ENCODE data around the gene RASSF3.

Gene RASSF3

DNA sequence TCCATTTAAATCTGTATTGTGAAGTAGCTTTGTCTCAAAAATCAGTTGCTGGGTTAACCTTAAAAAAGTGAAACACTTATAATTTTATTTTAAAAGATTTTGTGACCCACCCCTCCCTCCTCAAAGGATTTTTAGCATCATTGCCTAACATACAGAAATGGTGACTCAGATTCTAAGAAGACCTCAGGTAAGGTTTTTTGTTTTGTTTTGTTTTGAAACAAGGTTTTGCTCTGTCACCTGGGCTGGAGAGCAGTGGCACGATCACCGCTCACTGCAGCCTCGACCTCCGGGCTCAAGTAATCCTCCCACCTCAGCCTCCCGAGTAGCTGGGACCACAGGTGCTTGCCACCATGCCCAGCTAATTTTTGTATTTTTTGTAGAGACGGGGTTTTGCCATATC is 74.8 kb downstream of the RASSF3 start (continued):
- TF ChIP-seq POU6F1 (CRISPR knock-in tag; IDR thresholded peaks at IDR 0.05; ENCODE audit: borderline replicate concordance, low read depth) (no peak), RARB (CRISPR knock-in tag; IDR thresholded peaks at IDR 0.05) (no peak)

- TF ChIP-seq PATZ1 (CRISPR knock-in tag; IDR thresholded peaks at IDR 0.05; ENCODE audit: borderline replicate concordance), result no peak
- no peak for TF ChIP-seq RARB (CRISPR knock-in tag; IDR thresholded peaks at IDR 0.05)
- ATAC-seq, result no peak
Measured at GRCh38 chr12:64685605-64686004, 75.3 kb downstream of the RASSF3 start.

GRCh38 chr12:64687816-64688215 is 77.5 kb downstream of the RASSF3 start:
- peak; percentile 54 for ATAC-seq
- TF ChIP-seq, protein P1, sequence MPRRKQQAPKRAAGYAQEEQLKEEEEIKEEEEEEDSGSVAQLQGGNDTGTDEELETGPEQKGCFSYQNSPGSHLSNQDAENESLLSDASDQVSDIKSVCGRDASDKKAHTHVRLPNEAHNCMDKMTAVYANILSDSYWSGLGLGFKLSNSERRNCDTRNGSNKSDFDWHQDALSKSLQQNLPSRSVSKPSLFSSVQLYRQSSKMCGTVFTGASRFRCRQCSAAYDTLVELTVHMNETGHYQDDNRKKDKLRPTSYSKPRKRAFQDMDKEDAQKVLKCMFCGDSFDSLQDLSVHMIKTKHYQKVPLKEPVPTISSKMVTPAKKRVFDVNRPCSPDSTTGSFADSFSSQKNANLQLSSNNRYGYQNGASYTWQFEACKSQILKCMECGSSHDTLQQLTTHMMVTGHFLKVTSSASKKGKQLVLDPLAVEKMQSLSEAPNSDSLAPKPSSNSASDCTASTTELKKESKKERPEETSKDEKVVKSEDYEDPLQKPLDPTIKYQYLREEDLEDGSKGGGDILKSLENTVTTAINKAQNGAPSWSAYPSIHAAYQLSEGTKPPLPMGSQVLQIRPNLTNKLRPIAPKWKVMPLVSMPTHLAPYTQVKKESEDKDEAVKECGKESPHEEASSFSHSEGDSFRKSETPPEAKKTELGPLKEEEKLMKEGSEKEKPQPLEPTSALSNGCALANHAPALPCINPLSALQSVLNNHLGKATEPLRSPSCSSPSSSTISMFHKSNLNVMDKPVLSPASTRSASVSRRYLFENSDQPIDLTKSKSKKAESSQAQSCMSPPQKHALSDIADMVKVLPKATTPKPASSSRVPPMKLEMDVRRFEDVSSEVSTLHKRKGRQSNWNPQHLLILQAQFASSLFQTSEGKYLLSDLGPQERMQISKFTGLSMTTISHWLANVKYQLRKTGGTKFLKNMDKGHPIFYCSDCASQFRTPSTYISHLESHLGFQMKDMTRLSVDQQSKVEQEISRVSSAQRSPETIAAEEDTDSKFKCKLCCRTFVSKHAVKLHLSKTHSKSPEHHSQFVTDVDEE (CRISPR knock-in tag; IDR thresholded peaks at IDR 0.05), result no peak
- no peak for TF ChIP-seq ARNTL (CRISPR knock-in tag; IDR thresholded peaks at IDR 0.05; ENCODE audit: borderline replicate concordance, low read depth)
- TF ChIP-seq PPARA (CRISPR knock-in tag; IDR thresholded peaks at IDR 0.05; ENCODE audit: borderline replicate concordance), result no peak
- no peak for TF ChIP-seq PATZ1 (CRISPR knock-in tag; IDR thresholded peaks at IDR 0.05; ENCODE audit: borderline replicate concordance)
- no peak for TF ChIP-seq ZNF8 (CRISPR knock-in tag; IDR thresholded peaks at IDR 0.05)
- TF ChIP-seq RARB (CRISPR knock-in tag; IDR thresholded peaks at IDR 0.05), result no peak
- no peak for TF ChIP-seq POU6F1 (CRISPR knock-in tag; IDR thresholded peaks at IDR 0.05; ENCODE audit: borderline replicate concordance, low read depth)
- TF ChIP-seq ZFP30 (CRISPR knock-in tag; IDR thresholded peaks at IDR 0.05), result no peak
- TF ChIP-seq, protein P2, sequence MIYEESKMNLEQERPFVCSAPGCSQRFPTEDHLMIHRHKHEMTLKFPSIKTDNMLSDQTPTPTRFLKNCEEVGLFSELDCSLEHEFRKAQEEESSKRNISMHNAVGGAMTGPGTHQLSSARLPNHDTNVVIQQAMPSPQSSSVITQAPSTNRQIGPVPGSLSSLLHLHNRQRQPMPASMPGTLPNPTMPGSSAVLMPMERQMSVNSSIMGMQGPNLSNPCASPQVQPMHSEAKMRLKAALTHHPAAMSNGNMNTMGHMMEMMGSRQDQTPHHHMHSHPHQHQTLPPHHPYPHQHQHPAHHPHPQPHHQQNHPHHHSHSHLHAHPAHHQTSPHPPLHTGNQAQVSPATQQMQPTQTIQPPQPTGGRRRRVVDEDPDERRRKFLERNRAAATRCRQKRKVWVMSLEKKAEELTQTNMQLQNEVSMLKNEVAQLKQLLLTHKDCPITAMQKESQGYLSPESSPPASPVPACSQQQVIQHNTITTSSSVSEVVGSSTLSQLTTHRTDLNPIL (CRISPR knock-in tag; IDR thresholded peaks at IDR 0.05; ENCODE audit: low read depth), result no peak
- no peak for TF ChIP-seq CSRNP3 (CRISPR knock-in tag; IDR thresholded peaks at IDR 0.05)
- no peak for TF ChIP-seq TOX (CRISPR knock-in tag; IDR thresholded peaks at IDR 0.05; ENCODE audit: borderline replicate concordance)
- no peak for TF ChIP-seq ESRRG (CRISPR knock-in tag; IDR thresholded peaks at IDR 0.05)
- no peak for TF ChIP-seq TCF4 (CRISPR knock-in tag; IDR thresholded peaks at IDR 0.05; ENCODE audit: borderline replicate concordance)
- no peak for TF ChIP-seq BACH2 (CRISPR knock-in tag; IDR thresholded peaks at IDR 0.05; ENCODE audit: borderline replicate concordance)
- no peak for TF ChIP-seq ZC3H10 (CRISPR knock-in tag; IDR thresholded peaks at IDR 0.05)

All from SK-N-SH treated with all-trans-retinoic acid at 6 μM for 48 hours (cell line).